GM19240 (cell line): ENCODE data around the gene COX10.
"Not testable (repeated sequence)": the region's sequence is repeated elsewhere in the genome, so short reads cannot be mapped to it uniquely, and the experiment has no call there.

Experiments used
- DNase-seq: peaks from one replicate; pipeline ENCODE4 v3.0.0; 2011; ENCODE audit warnings: low spot score; ENCODE audit not compliant: insufficient read length

Gene COX10

DNA sequence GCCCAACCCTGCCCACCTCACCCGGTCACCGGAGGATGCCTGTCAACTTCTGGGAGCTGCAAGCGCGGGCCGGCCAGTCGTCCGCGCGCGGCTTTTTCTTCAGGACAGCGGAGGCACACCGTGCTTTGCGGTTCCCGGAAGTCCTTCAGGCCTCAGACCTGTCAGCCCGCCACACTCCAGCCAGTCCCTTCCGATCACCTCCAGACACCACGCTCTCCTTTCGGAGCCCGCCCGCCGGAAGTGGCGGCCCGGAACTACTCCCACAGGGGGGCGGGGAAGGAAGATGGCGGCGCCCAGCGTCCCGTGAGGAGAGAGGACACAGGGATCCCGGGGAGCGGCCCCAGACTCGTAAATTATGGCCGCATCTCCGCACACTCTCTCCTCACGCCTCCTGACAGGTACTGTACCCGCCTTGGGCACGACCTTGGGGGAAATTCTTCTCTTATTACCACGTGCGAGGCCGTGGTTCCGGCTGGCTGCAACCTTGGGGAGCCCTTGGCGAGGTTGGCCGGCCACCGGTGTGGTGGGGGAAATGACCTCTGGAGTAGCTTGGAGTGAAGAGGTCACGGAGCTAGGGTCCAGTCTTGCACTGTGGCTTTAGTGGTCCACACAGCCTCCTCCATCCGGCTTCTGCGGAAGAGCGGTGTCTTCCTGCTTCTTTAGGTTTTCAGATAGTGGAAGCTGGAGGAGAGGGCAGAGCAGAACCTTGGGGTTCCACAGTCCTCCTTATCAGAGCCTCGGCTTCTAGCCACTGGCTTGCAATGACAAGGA lies at the start of gene COX10:
Gene COX10, plus strand, starts transcription at position 254 of the 771 bp plus-strand sequence. Its CDS starts 102 bp downstream, at position 356.
- DNase-seq: peak; percentile 60

DNA sequence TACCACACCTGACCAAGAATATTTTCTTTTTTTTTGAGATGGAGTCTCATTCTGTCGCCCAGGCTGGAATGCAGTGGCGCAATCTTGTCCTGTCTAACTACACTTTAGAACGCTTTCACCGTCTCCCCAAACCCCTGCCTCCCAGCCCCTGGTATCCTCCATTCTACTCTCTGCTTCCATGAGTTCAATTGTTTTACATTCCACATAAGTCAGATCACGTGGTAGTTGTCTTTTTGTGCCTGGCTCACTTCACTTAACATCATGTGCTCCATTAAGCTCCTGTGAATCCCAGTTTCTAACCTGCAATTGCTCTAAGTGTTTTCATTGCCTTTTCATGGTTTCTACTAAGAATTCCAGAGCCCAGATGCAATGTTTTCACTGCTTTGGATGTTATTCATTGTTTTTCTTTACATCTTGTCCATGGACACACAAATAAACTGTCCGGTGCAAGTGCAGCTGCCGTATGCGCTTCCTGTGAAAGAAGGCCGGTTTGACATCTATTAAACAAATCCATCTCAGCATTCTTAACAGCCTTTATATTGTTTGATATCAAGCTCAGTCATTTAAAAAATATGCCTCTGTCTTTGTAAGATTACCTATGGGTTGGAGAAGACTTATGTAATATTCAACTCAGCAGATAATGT lies 47.5 kb upstream of the COX10 start:
- not testable (repeated sequence) for DNase-seq

DNA sequence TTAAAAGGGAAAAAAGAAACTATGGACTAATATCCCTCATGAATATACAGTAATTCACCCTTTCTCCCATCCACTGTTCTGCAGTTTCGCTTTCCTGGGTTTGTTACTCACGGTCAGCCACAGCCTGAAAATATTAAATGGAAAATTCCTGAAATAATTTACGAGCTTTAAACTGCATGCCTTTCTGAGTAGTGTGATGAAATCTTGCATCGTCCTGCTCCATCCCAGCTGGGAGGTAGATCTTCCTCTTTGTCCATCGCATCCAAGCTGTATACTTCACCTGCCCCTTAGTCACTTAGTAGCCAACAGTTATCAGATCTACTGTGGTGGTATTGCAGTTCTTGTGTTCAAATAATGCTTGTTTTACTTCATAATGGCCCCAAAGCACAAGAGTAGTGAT lies 39.5 kb upstream of the COX10 start:
- DNase-seq: not testable (repeated sequence)

DNA sequence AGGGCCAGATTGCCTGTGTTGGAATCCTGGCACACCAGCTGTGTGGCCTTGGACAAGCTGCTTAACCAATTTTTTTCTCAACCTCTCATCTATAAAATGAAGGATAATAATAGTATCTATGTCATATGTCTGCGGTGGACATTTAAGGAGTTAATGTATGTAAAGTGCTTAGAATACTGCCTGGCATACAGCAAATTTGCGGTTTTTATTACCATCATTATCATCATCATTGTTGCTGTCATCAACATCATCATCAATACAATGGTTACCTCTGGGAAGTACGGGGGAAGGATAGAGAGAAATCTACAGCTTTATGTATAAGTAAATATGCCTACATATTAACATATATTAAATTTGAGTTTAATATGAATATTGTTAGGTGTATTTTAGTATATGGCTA lies 37.1 kb upstream of the COX10 start:
- DNase-seq: no peak

DNA sequence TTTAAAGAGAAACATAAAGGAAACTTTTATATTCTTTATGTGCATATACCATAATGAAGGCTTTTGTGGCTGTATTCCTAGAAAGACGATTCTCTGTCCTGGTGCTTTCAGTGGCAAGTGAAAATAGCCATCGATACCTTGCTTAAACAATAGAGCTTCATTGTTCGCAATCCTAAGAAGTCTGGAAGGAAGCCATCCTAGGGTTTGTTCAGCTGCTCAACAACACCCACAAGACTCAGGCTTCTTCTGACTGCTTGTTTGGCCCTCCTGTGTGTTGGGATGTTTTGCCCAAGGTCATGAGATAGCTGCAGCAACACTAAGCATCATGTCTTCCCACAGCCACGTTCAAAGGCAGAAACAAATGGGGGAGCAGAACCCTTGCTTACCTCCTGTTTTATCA lies 36.1 kb upstream of the COX10 start:
- no peak for DNase-seq

DNA sequence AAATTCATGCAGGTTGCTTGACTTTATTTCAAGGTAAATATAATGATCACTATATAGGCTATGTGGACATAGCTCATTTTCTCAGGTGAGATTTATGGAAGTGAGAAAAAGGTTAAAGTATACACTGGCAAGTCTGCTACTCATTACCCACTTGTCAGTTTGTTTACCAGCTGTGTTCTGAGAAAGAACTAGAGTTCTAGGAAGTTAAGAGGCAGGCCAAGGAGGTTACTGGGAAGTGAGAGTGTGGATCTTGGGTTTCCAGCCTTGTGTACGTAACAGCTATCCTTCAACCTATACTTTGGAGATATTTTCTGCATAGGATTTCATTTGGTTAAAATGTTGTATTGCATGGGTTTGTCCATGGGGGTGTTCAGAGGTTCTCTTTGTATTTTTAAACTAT lies 31.9 kb upstream of the COX10 start:
- no peak for DNase-seq

DNA sequence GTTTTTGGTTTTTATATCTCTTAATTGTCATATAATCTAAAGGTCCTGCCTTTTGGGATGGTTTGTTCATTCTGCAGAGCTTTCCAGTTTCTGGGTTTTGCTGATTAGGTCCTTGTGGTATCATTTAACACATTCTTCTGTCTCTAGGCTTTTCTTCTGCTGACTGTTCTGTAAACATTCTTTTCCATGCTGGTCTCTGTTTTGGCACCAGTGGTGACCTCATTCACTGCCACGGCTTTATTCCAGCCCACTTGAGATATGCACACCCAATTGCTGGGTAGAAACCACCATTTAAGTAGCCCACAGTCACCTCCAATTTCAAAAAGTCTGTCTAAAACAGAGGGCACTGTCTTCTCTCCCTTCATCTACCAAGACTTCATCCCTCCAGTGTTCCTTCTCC lies 31.1 kb upstream of the COX10 start:
- no peak for DNase-seq

DNA sequence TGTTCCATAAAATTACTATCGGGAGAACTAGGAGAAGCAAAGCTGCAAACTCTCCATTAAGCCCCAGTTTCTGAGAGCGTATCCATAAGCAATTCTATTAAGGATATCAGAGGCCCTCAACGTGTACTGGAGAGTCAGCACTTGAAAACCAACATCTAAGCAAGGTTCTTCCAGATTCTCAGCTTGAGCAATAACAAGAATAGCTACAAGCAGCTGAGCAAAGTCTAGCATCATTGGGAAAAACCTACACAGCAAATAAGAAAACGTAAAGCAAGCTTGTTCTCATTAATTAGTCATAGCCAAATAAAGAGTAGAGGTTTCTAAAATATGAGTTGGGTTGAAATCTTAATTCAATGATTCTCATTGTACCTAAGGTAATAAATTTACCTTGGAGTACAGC lies 26.9 kb upstream of the COX10 start:
- no peak for DNase-seq

DNA sequence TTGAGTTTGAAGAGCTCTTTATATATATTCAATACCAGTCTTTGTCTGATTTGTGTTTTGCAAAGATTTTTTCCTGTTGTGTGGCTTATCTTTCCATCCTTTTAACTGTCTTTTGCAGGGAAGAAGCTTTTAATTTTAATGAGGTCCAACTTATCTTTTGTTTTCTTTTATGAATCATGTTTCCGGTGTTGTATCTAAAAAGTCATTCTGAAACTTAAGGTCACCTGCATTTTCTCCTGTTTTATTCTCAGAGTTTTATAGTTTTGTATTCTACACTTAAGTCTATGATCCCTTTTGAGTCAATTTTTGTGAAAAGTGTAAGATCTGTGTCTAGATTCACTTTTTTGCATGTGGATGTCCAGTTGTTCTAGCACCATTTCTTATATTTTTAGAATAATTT lies 24.6 kb upstream of the COX10 start:
- DNase-seq: no peak

DNA sequence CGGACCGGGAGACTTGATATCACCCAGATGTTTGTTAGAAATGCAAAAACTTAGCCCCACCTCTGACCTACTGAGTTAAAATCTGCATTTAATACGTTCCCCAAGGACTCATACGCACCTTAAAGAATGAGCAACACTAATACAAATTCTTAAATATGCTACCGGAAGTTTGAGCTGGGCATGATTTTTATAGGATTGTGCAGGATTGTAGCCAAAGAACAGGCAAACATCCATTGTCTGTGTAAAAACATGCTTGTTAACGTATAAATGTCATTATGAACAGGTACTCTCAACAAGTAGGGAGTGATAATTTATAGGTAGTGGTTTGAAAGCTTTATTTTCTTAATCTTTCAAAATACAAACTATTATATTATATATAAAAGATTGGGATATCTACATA lies 22.3 kb upstream of the COX10 start:
- no peak for DNase-seq

DNA sequence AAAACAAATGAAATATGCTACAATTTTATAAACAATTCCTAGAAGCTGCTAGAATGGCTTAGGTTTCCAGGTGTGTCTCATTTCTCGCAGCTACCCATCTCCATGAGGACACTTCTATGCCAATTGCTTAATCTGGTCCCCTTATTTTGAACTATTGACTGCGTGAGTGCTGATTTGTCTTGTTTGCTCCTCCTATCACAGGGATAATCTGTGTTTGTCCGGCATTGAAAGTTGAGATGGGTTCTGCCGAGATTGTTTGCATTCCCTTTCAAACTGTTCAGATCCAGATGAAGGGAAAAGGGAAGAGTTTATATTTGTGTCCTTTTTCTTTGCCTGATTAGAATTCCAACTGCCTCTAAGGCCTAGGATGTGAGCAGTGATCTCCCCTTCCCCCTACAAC lies 21.7 kb upstream of the COX10 start:
- no peak for DNase-seq

DNA sequence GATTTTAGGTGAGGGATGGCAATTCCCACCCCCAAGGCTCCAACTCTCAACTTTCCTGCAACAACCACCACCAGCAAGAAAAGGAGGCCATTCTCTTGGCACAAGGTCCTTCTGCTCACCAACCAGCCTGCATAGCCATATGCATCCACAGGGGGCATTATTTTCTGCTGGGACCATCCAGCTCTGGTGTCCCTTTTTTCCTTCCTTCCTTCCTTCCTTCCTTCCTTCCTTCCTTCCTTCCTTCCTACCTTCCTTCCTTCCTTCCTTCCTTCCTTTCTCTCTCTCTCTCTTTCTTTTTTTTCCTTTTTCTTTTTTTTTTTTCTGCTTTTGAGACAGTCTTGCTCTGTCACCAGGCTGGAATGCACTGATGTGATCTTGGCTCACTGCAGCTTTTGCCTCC lies 21.1 kb upstream of the COX10 start:
- DNase-seq: no peak

DNA sequence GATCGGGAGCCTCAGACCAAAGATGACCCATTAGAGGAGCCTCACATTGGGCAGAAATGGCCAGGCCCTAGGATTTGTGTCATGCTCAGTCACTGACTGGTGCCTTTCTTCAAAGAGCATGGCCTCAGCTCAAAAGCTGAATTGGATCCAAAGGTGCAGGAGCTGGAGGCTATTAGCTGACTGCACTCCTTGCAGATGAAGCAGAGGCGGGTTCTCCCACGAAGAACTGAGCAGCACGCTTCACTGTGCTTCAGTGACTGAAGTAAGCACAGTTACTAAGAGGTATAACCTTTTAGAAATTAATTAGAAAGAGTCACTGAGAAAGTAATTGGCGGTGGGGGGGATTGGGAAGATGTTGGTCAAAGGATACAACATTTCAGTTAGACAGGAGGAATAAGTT lies 18.7 kb upstream of the COX10 start:
- no peak for DNase-seq

DNA sequence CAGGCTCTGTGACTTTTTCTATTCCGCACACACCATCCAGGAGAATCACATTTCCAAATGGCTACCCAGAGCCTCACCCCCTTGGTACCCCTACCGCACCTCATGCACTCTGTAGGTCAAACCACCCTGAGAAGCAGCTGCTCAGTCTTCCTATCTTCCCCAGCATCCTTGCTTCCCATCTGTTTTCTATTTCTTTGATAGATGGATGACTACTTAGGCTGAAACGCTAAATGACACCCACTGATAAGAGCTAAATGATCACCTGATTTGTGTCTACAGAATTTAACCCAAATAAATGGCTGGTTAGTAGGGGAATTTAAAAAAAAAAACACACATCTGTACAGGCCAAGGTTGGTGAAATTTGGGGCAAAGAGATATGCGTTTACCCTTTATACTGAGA lies 17.6 kb upstream of the COX10 start:
- no peak for DNase-seq

DNA sequence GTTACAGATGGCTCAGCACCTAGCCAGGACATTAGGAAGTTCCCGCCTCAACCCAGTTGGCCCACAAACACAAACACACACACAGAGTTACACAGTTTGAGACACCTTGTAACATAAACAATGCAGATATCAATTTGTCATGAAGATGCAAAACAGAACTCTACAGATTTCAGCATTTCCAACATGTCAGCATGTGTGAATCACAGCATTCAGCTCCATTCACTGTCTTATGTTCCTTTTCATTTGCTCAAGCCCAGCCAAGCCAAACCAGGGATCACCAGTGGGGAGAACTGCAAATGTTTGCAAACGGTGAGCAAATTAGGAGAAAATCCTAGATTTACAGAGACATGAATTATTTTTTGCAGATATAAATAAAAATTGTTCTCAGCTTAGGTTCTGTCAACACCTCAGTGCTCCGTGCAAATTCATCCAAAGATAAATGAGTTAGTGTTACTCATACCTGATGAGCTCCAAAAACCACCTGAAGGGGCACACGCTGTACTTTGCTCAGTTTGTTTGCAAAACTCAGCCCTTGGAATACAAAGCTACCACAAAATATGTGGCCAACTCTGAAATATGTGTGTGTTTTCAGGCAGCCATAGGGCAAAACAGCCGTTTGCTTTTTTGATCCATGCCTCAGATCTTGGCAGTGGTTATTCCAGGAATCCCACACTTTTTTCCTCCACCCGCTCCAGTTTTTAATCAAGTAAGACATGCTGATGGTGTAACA lies 16.3 kb upstream of the COX10 start:
- DNase-seq: no peak

DNA sequence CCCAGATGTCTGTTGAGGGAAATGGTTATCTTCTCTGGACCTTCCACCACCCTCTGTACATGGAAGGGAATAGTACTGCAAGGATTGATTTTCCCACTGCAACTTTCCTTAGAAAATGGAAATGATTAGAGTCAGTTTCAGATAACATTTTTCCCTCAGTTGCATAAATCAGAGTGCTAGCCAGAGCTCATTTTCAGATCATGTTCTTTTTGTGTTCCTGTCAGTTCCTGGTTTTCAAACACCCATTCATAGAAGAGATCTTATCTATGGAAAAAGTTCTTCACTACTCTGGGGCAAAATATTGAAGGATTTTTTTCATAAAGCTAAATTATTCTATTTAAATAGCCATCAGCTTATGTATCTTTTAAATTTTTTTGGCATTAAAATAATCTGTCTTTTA lies 11.7 kb upstream of the COX10 start:
- DNase-seq: no peak

DNA sequence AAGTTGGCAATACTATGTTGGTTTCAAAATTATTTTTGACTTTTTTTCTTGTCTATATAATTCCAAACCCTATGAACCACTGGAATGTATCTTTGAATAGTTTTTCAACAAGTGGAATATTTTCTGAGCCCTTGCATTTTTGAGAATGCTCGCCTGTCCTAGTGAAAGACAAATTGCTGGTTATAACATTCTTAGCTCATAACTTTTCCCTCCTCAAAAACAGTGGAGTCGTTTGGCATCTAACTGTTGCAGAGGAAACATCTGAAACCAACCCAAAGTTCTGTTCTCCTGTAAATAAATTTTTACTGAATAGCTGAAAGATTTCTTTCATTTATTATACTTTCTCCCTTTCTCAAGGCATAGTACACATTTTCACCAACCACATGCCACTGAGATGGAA lies 11.3 kb upstream of the COX10 start:
- no peak for DNase-seq

DNA sequence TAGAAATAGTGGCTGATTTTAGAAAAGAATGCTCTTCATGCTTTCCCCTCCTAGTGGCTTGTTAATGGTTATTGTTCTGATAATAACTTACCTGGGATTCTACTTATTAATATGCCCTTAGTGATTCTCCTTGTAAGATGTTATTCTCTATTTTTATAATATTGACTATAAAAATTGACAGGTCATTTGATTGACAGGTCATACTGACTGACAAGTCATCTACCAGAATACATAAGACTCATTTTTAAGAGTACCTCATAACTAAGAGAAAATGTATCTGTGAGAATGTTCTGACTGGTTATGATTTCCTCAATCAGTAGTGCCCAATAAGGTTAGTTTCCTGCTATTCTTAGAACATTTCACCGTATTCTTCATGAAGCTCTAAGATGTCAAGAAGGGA lies 8.6 kb upstream of the COX10 start:
- no peak for DNase-seq

DNA sequence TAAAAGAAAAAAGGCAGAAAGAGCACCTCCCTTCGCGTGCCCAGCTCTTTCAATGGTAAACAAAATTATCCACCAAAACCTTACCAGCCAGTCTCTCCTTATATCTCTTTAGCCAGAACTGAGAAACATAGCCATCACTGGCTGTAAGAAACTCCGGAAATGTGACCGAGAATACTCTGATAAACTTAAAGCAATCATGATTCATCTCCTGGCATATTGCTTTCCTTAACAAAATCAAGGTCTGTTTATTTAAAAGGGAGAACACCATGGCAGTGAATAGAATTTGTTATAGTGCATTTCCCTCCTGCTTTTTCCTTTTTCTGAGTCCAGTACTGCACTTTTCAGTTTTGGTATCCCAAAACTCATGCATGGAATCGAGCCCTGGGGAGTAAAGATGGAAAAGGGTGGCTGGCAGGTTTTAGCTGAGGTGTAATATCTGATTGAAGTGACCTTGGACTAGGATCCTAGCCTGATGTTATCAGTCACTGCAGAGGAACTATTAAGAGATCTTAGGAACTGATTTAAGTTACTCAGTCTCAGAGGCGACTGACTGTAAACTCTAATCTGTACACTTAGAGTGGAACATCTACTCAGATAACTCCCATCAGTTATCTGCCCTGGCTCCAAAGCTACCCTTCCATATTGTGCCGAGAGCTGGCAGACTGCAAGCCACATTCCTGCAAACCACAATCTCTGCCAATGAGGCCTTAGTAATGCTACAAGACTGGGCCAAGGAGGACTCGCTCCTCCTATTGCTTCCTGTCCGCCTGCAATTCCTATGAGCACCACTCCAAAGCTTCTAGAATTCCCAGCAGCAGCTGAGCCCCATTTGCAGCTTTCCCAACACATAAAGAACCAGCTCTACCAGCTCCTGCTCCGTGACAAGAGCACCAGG lies 7.4 kb upstream of the COX10 start:
- DNase-seq: no peak

DNA sequence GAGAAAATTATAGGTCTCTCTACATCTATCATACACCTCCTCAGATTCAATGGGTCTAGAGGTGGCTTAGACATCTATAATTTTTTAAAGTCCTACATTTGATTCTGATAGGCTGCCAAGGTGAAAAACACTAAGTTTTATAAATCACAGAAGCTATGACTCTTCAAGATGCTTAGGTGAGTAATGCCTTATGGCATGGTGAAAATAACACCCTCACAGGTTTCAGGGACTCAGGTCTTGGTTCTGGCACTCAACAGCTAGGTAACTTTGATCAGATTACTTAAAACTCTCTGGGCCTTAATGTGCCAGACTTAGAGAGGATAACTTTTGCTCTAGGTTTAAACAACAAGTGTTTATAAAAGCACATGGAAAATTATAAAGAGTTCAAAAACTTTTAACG lies 2.0 kb upstream of the COX10 start:
- DNase-seq: no peak

DNA sequence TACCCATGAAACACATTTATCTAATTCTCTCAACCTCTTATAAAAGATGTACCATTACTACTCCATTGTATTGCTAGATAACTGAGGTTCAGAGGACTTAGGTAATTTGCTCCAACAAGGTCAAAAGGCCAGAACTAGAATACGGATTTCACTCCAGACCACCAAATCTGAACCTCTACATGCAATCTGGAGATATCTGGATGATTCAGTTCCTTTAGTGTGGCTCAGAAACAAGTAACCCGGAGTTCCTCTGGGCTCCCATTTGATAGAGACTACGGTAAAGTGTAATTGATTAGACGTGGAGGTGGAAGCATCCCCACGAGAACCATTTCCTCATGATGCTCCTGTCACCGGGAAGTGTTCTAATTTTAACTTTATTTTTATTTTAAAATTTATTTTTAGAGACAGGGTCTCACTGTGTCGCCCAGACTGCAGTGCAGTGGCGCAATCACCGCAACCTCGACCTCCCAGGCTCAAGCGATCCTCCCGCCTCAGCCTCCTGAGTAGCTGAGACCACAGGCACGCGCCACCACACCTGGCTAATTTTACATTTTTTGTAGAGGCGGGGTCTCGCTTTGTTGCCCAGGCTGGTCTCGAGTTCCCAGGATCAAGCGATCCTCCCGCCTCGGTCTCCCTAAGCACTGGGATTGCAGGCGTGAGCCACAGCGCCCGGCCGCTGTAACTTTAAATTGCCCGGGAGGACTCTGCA lies 608 bp upstream of the COX10 start:
- no peak for DNase-seq
